Parathyroid adenoma (tissue), 2 donors: Measurements from ENCODE around the gene SPAG16.

ENCODE experiments used
- H2AFZ ChIP-seq: fragments of 300-600 bp; sonication (generic); one replicate; pipeline ENCODE4 v1.7.0; 2017; ENCODE audit warnings: antibody characterized with exemption, mild to moderate bottlenecking
- H3K27ac ChIP-seq: fragments of 300-600 bp; sonication (generic); one replicate; pipeline ENCODE4 v1.7.0; 2017
- H3K27me3 ChIP-seq: fragments of 300-600 bp; sonication (generic); one replicate; pipeline ENCODE4 v1.7.0; 2017; ENCODE audit warnings: low read length; ENCODE audit not compliant: control insufficient read depth, insufficient read depth
- H3K36me3 ChIP-seq: fragments of 300-600 bp; sonication (generic); one replicate; pipeline ENCODE4 v1.7.0; 2017; ENCODE audit warnings: low read length; ENCODE audit not compliant: control insufficient read depth, insufficient read depth
- H3K4me1 ChIP-seq: fragments of 300-600 bp; sonication (generic); one replicate; pipeline ENCODE4 v1.7.0; 2017; ENCODE audit warnings: control low read depth
- H3K4me2 ChIP-seq: fragments of 300-600 bp; sonication (generic); one replicate; pipeline ENCODE4 v1.7.0; 2017; ENCODE audit warnings: low read length
- H3K4me3 ChIP-seq: fragments of 300-600 bp; sonication (generic); one replicate; pipeline ENCODE4 v1.7.0; 2017; ENCODE audit warnings: low read depth, low read length
- H3K79me2 ChIP-seq: fragments of 300-600 bp; sonication (generic); one replicate; pipeline ENCODE4 v1.7.0; 2017; ENCODE audit warnings: control low read depth
- H3K9ac ChIP-seq: fragments of 300-600 bp; sonication (generic); one replicate; pipeline ENCODE4 v1.7.0; 2017; ENCODE audit warnings: mild to moderate bottlenecking
- H3K9me3 ChIP-seq: fragments of 300-600 bp; sonication (generic); one replicate; pipeline ENCODE4 v1.7.0; 2017; ENCODE audit warnings: low read length; ENCODE audit not compliant: control insufficient read depth
- TF ChIP-seq, protein P1 (sequence below): fragments of 300-600 bp; sonication (generic); IDR thresholded peaks from one replicate; pipeline ENCODE4 v1.7.0; 2017; ENCODE audit warnings: antibody characterized with exemption, mild to moderate bottlenecking
- donor health status: primary hyperparathyroidism.

Gene SPAG16

DNA sequence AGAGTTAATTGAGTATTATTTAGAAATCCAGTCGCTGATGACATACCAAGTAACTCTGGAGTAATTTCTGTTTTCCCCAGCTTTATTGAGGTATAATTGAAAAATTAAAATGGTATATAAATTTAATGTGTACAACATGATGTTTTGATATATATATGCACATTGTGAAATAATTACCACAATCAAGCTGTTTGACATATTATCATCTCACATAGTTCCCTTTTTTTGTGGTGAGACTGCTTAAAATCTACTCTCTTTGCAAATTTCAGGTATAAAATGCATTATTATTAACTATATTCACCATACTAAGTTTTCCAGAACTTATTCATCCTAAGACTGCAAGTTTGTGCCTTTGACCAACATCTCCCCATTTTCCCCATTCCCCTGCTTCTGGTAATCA is 25.0 kb upstream of the SPAG16 start:
- H3K9ac ChIP-seq: no peak overlapping the region
- no peaks in the 10 kb centered on the region for H3K4me1 ChIP-seq
- H3K27me3 ChIP-seq: no peaks in the 10 kb centered on the region
- no peaks in the 10 kb centered on the region for H3K36me3 ChIP-seq
- no peak overlapping the region for H3K4me3 ChIP-seq
- TF ChIP-seq, protein P1, sequence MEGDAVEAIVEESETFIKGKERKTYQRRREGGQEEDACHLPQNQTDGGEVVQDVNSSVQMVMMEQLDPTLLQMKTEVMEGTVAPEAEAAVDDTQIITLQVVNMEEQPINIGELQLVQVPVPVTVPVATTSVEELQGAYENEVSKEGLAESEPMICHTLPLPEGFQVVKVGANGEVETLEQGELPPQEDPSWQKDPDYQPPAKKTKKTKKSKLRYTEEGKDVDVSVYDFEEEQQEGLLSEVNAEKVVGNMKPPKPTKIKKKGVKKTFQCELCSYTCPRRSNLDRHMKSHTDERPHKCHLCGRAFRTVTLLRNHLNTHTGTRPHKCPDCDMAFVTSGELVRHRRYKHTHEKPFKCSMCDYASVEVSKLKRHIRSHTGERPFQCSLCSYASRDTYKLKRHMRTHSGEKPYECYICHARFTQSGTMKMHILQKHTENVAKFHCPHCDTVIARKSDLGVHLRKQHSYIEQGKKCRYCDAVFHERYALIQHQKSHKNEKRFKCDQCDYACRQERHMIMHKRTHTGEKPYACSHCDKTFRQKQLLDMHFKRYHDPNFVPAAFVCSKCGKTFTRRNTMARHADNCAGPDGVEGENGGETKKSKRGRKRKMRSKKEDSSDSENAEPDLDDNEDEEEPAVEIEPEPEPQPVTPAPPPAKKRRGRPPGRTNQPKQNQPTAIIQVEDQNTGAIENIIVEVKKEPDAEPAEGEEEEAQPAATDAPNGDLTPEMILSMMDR: no peak
- no peaks in the 10 kb centered on the region for H3K9me3 ChIP-seq
- H3K4me2 ChIP-seq: no peak overlapping the region
- H3K79me2 ChIP-seq: no peaks in the 10 kb centered on the region
- H2AFZ ChIP-seq: no peak overlapping the region
- H3K27ac ChIP-seq: no peak overlapping the region

DNA sequence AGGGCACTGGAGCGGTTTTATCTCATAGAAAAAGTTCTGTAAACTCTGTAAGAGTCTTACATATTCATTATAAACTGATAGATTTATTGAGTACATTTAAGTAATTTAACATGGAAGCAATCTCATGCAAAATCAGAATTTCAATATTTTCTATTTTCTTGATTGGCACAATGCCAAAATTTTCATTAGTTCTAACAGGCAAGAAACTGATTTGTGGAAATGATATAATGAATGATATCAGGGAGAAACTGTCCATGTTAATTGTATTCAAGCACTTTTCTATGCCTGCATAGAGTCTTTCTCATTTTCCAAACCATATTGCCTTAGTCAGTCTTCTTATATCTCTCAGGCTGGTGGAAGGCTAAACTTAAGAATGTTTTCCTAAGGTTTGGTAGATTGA is 23.0 kb upstream of the SPAG16 start:
- Histone ChIP-seq H3K4me1 (no peaks in the 10 kb centered on the region), H3K27ac (no peak overlapping the region), H3K4me2 (no peak overlapping the region), H3K36me3 (no peaks in the 10 kb centered on the region), H3K9me3 (no peaks in the 10 kb centered on the region), H3K79me2 (no peaks in the 10 kb centered on the region), H2AFZ (no peak overlapping the region), H3K9ac (no peak overlapping the region), H3K4me3 (no peak overlapping the region), H3K27me3 (no peaks in the 10 kb centered on the region)
- TF ChIP-seq, protein P1: no peak

DNA sequence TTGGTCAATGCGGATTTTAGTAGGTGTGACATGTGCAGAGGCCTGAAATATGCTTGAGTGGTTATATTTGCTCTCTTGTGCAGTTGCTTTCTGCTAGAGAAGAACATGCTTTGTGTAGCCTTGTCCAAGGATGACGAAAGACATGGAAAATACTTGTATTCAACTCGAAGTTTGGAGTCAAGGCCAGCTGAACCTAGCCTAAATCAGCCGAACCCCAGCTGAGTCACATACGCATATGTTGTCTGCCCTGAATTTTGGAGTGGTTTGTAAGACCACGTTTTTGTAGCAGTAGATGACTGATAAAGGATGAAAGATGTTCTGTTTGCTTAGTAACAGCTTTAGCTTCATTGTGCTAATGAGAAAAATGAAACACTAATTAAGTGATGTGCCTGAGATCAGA is 22.5 kb upstream of the SPAG16 start:
- Histone ChIP-seq H3K27ac (no peak overlapping the region), H3K9ac (no peak overlapping the region), H3K27me3 (no peaks in the 10 kb centered on the region), H3K4me3 (no peak overlapping the region), H3K4me2 (no peak overlapping the region), H3K9me3 (no peaks in the 10 kb centered on the region), H3K79me2 (no peaks in the 10 kb centered on the region), H2AFZ (no peak overlapping the region), H3K36me3 (no peaks in the 10 kb centered on the region), H3K4me1 (no peaks in the 10 kb centered on the region)
- TF ChIP-seq, protein P1: no peak

DNA sequence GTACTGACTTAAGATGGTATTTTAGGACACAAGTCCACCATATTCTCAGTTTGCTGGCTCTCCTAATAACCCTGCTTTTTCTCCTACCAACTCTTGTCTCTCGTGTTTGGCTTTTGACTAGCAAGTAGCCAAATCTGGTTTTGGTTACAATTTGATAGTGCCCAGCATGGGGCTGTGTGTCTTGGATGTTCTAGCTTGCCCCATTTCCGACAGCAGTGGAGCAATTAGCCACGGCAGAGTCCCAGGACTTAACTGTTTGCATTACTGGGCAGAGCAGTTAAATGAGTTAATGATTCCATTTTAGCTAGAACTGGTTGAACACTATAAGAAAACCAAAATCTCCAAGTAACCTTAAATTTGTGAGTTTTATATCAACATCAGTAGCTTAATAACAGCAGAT is 18.6 kb upstream of the SPAG16 start:
- Histone ChIP-seq H3K36me3 (no peaks in the 10 kb centered on the region), H3K9ac (no peak overlapping the region), H3K79me2 (no peaks in the 10 kb centered on the region), H3K4me3 (no peak overlapping the region), H3K27me3 (no peaks in the 10 kb centered on the region), H3K9me3 (no peaks in the 10 kb centered on the region), H3K4me1 (no peaks in the 10 kb centered on the region), H3K4me2 (no peak overlapping the region), H3K27ac (no peak overlapping the region), H2AFZ (no peak overlapping the region)
- TF ChIP-seq, protein P1: no peak

DNA sequence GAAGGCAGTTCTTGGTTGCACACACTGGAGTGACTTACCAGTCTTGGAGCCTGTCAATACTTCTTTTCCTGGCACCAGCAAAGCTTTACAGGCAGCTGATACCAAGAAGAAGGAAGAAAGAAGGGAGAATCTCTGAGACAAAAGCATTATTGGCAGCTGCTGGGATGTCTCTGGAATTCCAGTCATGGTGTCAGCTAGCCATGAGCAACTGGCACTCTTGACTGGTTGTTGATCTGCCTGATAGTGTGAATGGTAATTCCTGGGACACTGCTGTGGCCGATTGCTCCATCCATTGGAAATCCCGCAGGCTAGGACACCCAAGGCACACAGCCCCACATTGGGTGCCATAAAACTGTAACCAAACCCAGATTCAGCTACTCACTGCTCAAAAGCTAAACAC is 17.8 kb upstream of the SPAG16 start:
- Histone ChIP-seq H3K36me3 (no peaks in the 10 kb centered on the region), H3K27ac (no peak overlapping the region), H3K4me2 (no peak overlapping the region), H3K79me2 (no peaks in the 10 kb centered on the region), H2AFZ (no peak overlapping the region), H3K4me3 (no peak overlapping the region), H3K4me1 (no peaks in the 10 kb centered on the region), H3K9me3 (no peaks in the 10 kb centered on the region), H3K27me3 (no peaks in the 10 kb centered on the region), H3K9ac (no peak overlapping the region)
- TF ChIP-seq, protein P1: no peak
